ENCODE data around the gene SELENOW. TPM values are rescaled to one million over a fixed set of nuclear protein-coding genes. Genes with fewer than 3 reads are reported as not detected.

SELENOW gene
- total and polyA plus RNA-seq, 2 of the 8 experiments (the other 6 are each of a cell fraction or from before 2014, with no cell fraction given), result 371 to 588 TPM

DNA sequence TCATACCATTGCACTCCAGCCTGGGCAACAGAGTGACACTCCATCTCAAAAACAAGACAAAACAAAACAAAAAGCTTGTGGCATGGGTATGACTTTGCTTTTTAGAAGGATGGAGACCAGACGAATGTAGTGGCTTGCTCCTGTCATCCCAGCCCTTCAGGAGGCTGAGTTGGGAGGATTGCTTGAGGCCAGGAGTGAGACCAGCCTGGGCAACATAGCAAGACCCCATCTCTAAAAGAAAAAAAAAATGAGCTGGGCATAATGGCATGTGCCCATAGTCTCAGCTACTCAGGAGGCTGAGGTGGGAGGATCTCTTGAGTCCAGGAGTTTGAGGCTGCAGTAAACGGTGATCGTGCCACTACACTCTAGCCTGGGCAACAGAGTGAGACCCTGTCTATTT is 16.4 kb upstream of the SELENOW start:
- FAIRE-seq (no peak), DNase-seq (ENCODE audit: low read depth in 1 of 2, low spot score in 2 of 2) (no peak)
- no peak for TF ChIP-seq JUN (IDR thresholded peaks at IDR 0.05; ENCODE audit: low read depth, low read length)
- TF ChIP-seq, protein P1, sequence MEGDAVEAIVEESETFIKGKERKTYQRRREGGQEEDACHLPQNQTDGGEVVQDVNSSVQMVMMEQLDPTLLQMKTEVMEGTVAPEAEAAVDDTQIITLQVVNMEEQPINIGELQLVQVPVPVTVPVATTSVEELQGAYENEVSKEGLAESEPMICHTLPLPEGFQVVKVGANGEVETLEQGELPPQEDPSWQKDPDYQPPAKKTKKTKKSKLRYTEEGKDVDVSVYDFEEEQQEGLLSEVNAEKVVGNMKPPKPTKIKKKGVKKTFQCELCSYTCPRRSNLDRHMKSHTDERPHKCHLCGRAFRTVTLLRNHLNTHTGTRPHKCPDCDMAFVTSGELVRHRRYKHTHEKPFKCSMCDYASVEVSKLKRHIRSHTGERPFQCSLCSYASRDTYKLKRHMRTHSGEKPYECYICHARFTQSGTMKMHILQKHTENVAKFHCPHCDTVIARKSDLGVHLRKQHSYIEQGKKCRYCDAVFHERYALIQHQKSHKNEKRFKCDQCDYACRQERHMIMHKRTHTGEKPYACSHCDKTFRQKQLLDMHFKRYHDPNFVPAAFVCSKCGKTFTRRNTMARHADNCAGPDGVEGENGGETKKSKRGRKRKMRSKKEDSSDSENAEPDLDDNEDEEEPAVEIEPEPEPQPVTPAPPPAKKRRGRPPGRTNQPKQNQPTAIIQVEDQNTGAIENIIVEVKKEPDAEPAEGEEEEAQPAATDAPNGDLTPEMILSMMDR (IDR thresholded peaks at IDR 0.05; ENCODE audit: control extremely low read depth in 1 of 3, insufficient read depth in 1 of 3, low read depth in 1 of 3, low read length in 3 of 3), result no peak
- no peak for TF ChIP-seq CEBPB (IDR thresholded peaks at IDR 0.05; ENCODE audit: low read depth, low read length)
- TF ChIP-seq MAFK (IDR thresholded peaks at IDR 0.05; ENCODE audit: low read depth, low read length), result no peak
- TF ChIP-seq, protein P2, sequence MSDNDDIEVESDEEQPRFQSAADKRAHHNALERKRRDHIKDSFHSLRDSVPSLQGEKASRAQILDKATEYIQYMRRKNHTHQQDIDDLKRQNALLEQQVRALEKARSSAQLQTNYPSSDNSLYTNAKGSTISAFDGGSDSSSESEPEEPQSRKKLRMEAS (IDR thresholded peaks at IDR 0.05), result no peak
- TF ChIP-seq SP4 (IDR thresholded peaks at IDR 0.05; ENCODE audit: low read length), result no peak

More for the DNA sequence above, 16.4 kb upstream of the SELENOW start:
- Histone ChIP-seq H3K23ac (ENCODE audit: insufficient read length) (no peak overlapping the region), H4K5ac (ENCODE audit: insufficient read length, low read depth, low read length) (no peak overlapping the region), H3K36me3 (ENCODE audit: control insufficient read depth in 2 of 4, insufficient read depth in 4 of 4, low read length in 3 of 4) (peaks cover 0 to 23% (median 14%) of the 10 kb centered on the region in 4 experiments; a peak in 6 of 8 replicates), H3K14ac (ENCODE audit: insufficient read length) (no peak overlapping the region), H3K4me2 (ENCODE audit: insufficient read depth in 1 of 2, low read depth in 2 of 2, low read length in 2 of 2) (no peak overlapping the region), H3K56ac (replicated peaks; ENCODE audit: insufficient read length, low read depth, low read length) (no peak overlapping the region), H2AFZ (ENCODE audit: low read length) (no peak overlapping the region), H2BK15ac (ENCODE audit: low read length) (no peak overlapping the region), H3K9me3 (ENCODE audit: insufficient read depth in 2 of 2, low read depth in 1 of 2, low read length in 1 of 2) (no peaks in the 10 kb centered on the region), H2AK5ac (ENCODE audit: low read depth, low read length) (no peak overlapping the region), H3K4me3 (ENCODE audit: extremely low read depth in 1 of 4, insufficient read depth in 2 of 4, low read depth in 3 of 4, low read length in 4 of 4) (no peak overlapping the region), H4K91ac (replicated peaks; ENCODE audit: insufficient read length, low read length) (no peak overlapping the region), H2BK12ac (ENCODE audit: low read depth, low read length) (no peak overlapping the region), H3K18ac (ENCODE audit: extremely low read depth, low read length) (no peak overlapping the region), H3K79me1 (ENCODE audit: low read depth, low read length) (no peaks in the 10 kb centered on the region; the same call in 1 of the 2 replicates), H2BK20ac (ENCODE audit: low read length) (no peak overlapping the region), H3K79me2 (ENCODE audit: control insufficient read depth in 1 of 2, insufficient read depth in 2 of 2, low read length in 2 of 2) (no peaks in the 10 kb centered on the region), H3K4me1 (replicated peaks in 1 of 4; ENCODE audit: control insufficient read depth in 3 of 4, insufficient read depth in 4 of 4, low read length in 3 of 4) (peaks cover 0 to 6% (median 3%) of the 10 kb centered on the region in 4 experiments; a peak in 5 of 7 replicates), H3K23me2 (ENCODE audit: low read depth, low read length) (no peaks in the 10 kb centered on the region), H3K4ac (replicated peaks; ENCODE audit: insufficient read length, low read depth, low read length) (no peak overlapping the region), H4K20me1 (replicated peaks in 1 of 2; ENCODE audit: control insufficient read depth in 1 of 2, insufficient read depth in 2 of 2, low read length in 2 of 2) (peaks cover 2% of the 10 kb centered on the region in 2 experiments), H2BK5ac (ENCODE audit: low read depth, low read length) (no peak overlapping the region), H2BK120ac (replicated peaks; ENCODE audit: low read depth, low read length) (no peak overlapping the region), H3K27ac (ENCODE audit: low read depth, low read length) (no peak overlapping the region), H4K8ac (ENCODE audit: extremely low read depth, insufficient read depth, low read length) (no peak overlapping the region), H3K9ac (replicated peaks in 1 of 4; ENCODE audit: extremely low read depth in 1 of 4, low read depth in 3 of 4, low read length in 3 of 4) (no peak overlapping the region), H3K27me3 (replicated peaks in 1 of 4; ENCODE audit: control insufficient read depth in 3 of 4, extremely low read depth in 1 of 4, insufficient read depth in 3 of 4, low read length in 3 of 4) (no peaks in the 10 kb centered on the region)
- ChIA-PET POLR2A (ENCODE audit: partially characterized antibody) (interaction anchor here (0.6 to 11.0 kb wide), 4 partner anchors 15 to 94 kb away, joined by 3 to 204 read pairs (median 4); partner anchors contain the start of gene NOP53), CTCF (ENCODE audit: partially characterized antibody) (interaction anchor here (1.0 kb wide), 1 partner anchor 33 kb away, joined by 4 read pairs; no protein-coding TSS in a partner anchor)
- 96% methylated on average over 2 of the region's 3 CpGs; no CpG with 5 or more reads in 1 of the 2 experiments for WGBS, 2 experiments (ENCODE audit: extremely low coverage in 1 of 2, insufficient coverage in 1 of 2, insufficient read length in 1 of 2, insufficient replicate concordance in 2 of 2, low coverage in 1 of 2, low lambda C conversion rate in 2 of 2, missing lambda C conversion rate in 1 of 2)

Measured in H1 (cell line).